ENCODE data around the gene SMAD6.

The SMAD6 gene

DNA sequence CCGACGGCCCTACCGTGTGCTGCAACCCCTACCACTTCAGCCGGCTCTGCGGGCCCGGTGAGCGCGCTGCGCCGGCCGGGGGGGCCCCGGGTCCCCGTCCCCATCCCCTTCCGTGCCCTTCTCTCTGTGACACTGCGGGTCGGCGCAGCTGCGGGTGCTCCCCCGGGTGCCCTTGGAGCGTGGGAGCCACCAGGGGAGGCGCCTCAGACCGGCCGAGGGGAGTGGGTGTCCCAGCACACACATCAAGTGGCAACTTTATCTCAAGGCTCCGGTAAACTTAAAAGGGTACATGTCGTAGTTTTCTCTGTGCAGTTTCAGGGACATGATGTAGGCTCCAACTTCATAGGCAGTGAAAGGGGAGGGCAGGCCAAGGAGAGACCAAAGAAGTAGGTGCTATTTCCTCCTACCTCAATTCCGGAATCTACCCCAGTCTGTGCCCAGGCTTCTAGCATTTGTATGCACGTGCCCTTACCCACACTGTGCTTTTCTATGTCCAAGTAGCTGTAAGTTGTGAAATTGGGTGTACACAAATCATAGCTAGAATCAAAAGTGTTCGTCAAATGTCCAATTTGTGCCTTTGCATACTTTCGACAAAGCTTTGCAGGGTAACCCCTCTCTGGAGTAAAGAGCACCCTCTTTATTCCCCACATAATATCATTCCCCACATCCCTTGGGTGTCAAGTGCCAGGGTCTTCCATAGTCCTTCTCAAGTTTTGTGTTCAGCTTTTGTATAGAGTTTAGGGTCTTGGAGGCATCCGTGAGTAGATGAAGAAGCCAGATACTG lies 2.2 kb downstream of the SMAD6 start:
- no peak for DNase-seq (ENCODE audit: low spot score)

DNA sequence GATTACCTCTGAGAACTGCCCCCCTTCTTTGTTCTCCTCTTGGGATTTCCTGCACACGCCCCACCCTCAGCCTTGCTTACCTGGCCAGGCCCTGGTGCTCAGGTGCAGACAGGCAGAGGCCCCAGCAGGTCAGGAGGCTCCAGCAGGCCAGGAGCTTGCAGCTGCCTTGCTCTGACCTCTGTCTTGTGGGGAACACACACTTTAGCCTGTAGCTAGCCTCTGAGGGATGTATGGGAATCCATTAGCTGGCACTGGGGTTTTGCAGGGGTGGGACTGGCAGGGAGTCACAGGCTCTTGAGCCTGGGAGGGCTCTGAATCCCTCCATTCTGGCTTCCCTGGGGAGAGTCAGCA lies 2.7 kb downstream of the SMAD6 start:
- DNase-seq (ENCODE audit: low spot score): no peak

GRCh38 chr15:66705277-66706146 lies 3.5 kb downstream of the SMAD6 start:
- no peak for DNase-seq (ENCODE audit: low spot score)

DNA sequence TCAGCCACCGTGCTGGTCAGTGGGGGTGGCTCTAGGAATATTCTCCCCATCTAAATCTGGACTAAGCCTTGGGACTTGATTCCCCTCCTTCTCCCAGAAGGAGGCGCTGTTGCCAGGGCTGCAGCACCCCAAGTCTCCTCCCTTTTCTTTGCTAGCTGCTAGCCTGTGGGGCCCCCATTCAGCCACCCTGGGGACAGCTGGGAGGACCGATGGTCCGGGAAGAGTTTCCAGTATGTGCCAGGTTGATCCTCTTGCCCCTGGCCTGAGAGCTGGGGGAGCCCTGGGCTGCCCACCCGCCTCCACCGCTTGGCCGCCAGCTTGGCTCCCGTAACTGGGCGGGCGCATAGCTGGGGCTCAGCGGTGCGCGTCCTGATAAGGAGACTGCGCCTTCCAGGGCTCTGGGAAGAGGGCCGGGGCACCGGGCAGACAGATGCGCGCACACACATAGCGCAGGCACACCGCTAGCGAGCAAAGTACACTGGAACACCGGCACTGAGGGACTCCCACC lies 4.2 kb downstream of the SMAD6 start:
- no peak for DNase-seq (ENCODE audit: low spot score)

DNA sequence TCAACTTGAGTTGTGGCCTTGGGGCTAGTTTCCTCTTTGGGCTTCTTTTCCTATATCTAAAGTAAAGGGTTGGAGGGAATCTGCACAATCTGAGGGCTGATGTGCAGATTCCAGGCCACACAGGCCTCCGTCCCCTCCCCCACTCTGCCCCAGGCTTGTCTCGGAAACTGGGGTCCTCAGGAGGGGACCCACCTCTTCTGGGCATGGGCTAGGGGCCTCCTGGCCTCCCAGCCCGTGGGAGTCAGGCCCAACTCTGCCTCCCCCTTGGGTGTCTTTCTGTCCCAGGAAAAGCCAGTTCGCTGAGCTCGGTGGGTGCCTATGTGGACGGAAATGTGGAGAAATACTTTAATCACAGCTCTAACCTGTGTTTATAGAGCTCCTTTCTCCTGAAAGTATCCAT lies 4.8 kb downstream of the SMAD6 start:
- DNase-seq (ENCODE audit: low spot score): no peak

DNA sequence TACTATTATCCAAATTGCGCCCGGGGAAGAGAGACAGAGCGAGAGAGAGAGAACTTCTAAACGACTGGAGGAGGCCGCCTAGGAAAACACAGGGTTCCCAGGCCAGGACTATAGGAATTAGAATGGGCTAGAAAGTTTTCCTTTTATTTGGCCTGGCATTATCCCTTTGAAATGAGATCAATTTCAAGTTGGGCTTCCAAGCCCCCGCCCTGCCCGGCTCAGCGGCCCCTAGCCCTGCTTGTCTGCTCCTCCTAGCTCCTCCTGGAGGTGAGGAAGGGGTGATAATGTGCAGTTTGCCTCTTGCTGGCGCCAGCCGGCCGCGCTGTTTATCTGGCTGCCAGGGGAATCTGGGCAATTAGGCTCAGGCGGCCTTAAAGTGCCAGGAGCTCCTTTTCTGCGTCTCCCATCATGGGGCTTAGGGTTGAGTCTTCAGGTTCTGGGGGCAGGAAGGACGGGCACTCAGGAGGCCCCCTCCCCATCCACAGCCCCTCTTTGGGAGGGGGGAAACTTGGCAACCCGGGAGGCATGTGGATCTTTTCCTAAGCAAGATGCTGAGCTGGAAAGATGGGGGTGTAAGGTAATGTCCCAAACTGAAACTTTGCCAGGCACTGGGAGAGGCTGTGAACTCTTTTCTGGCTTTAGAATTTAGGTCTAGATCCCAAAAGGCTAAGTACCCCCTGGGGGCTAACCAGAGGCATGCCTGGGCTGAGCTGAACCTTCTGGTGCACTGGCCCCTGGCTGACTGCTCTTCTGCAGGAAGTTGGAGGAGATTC lies 5.5 kb downstream of the SMAD6 start:
- DNase-seq (ENCODE audit: low spot score): no peak

GRCh38 chr15:66708389-66708788 lies 6.4 kb downstream of the SMAD6 start:
- DNase-seq (ENCODE audit: low spot score): no peak

GRCh38 chr15:66709884-66710283 lies 7.8 kb downstream of the SMAD6 start:
- no peak for DNase-seq (ENCODE audit: low spot score)

- no peak for DNase-seq (ENCODE audit: low spot score)
Observed at GRCh38 chr15:66711260-66711659, 9.2 kb downstream of the SMAD6 start.

DNA sequence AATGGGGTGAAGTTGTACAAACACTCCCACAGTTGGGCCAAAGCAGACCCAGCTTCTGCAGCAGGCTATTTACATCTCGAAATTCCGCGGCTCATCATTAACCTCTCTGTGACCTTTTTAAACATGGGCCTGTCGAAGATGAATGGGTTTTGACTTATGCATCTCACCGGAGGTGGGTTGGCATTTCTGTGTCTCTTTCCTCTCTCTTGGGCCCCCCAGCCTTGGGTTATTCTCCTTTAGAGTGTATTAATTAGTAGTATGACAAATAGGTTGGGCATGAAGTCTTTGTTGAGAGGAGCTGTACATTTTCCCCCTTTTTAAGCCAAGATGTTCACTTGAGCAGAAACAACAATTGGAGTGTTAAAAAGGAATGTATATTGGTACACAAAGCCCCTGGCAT lies 9.8 kb downstream of the SMAD6 start:
- DNase-seq (ENCODE audit: low spot score): no peak

DNA sequence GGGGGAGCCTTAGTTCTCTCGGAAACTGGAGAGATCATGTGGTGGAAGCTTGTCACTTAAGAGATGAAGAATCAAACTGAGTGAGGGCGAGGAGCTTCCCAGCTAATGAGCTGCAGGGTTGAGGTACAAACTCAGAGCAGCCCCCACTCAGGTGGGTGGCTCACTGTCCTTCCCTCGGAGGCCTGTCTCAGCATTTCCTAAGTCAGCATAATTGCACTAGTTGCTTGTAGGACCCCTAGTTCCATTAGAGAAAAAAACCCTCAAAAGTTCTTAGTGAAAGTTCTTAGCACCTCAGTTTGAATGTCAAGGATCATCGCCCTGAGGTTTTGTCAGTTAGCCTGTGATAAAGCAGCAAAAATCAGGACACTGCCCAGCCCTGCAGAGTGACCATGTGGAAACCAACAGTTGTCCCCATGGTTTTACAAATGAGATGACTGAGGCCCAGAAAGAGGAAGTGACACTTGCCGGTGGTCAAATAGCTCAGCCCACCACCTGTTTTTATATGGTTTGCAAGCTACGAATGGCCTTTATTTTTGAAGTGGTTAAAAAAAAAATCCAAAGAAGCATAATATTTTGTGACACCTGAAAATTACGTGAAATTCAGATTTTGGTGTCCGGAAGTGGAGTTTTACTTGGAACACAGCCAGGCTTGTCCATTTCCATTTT lies 11.9 kb downstream of the SMAD6 start:
- peak; percentile 73 for DNase-seq (ENCODE audit: low spot score)

GRCh38 chr15:66714543-66714981 lies 12.5 kb downstream of the SMAD6 start:
- DNase-seq (ENCODE audit: low spot score): no peak

GRCh38 chr15:66715181-66715624 lies 13.2 kb downstream of the SMAD6 start:
- no peak for DNase-seq (ENCODE audit: low spot score)

DNA sequence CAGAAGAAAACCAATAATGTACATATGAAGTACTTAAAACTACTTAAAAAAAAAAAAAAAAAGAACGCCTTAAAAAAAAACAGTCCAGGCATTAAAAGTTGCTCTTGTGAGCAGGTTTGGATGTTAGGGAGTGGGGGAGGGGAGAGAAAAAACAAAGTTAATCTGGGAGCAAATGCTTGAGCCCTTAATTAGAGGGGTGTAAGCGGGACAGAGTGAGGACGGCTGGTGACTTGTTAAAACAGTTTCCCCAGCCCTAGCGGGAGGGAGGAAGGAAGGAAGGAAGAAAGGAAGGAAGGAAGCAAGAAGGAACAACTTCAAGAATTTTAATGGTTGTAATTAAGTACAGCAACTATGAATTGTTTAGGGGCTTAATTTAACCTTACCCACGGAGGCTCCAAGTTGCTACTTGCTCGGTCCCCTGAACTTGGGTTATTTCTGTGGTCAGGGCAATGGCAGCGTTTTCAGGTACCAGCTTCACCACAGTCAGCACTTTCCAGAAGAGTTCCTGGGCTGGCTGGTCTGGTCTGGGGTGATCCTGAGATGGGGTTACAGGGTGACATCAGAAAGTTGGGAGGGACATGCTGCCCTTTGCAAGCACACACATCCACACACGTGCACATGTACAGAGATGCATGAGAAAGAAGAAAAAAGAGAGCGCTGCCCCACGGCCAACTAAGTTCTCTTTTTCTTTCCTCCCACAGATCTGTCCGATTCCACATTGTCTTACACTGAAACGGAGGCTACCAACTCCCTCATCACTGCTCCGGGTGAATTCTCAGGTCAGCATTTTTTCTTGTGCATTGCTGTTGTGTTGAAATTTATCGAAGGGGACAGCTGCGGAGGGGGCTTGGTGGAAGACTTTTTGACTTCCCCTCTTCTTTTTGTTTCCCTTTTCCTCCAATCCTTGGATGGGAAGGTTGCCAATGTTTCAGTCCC lies 14.0 kb downstream of the SMAD6 start:
- no peak for DNase-seq (ENCODE audit: low spot score)

DNA sequence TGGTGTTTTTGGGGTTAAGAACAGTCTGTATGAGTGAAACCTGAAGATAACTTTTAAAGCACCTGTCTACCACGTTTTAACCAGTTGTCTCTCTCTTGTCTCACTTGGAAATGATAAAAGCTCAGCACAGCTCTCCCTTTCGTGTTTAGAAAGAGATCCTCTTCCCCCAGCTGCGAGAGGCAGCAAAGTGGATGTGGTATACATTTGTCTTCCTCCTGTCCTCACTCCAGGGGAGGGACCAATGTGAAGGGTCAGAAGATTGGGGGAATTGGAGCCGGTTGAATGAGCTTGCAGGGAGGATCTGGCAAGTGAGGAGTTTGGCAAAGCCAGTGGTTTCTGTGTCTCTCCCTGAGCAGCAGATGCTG lies 14.6 kb downstream of the SMAD6 start:
- no peak for DNase-seq (ENCODE audit: low spot score)

DNA sequence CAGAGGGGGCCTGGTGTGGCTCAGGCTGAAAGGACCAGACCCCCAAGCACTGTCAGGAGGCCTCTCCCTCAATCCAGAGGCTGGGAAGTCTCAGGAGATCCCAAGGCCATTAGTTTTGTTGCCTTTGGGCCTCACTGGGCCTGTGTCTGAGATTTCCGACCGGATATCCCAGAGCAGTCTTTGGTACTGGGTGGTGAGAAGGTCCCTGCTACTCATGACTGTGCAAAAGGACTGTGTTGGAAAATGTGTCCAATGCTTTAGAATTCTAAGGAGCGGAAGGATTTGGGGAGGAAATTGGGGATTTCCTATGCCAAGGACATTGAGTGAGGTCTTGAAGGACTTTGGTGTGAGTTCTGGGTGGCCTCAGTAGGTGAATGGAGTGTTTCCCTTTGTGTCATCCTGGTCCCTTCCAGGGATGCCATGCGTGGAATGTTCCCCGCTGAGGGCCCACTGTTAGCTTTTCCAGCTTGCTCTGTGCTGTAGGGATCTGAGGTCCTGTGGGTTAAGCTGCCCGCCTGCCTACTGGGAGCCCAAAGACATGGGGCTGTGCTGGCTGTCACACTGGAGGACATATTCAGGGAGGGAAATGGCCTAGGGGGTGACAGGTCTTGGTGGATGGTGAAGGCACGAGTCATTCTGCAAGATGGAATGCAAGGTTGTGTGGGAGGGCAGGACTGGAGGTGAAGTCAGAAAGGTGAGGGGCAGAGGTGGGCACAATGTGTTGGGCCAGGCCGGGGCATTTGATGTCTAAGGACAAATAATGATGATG lies 16.4 kb downstream of the SMAD6 start:
- DNase-seq (ENCODE audit: low spot score): no peak

DNA sequence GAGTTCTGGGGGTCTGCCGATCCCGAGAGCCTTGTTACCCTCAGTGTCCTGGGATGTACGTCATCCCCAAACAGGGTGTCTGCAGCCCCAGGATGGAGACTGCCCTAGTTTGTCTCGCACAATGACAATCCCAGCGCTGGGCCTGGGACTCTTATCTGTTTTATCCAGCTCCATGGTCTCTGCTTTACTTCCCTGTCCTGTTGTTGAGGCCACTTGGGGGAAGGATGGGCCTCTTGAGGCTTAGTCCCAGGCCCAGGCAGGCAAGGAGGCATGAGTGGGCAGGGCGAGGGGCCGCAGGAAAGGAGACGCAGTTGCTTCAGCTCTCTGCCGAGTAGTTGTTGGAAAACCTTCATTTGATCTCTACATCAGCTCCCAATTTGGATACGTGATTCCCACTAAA lies 17.4 kb downstream of the SMAD6 start:
- no peak for DNase-seq (ENCODE audit: low spot score)

GRCh38 chr15:66720206-66721010 lies 18.4 kb downstream of the SMAD6 start:
- no peak for DNase-seq (ENCODE audit: low spot score)

DNA sequence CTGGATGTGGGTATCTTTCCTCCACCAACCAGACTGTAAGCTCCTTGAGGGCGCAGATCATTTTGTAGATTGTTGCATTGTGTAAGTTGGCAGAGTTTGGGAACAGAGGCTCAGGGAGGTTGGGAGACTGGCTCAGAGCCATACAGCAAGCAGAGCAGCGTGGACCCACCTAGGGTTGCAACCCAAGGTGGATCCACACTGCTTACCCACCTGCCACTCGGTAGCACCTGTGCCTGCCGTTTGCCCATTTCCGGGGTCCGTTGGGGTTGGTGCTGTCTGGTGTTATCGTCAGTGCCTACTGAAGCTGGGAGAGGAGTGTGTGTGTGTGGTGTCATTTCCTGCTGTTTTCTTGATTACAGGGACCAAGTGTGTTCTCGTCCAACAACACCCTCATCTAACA lies 19.0 kb downstream of the SMAD6 start:
- no peak for DNase-seq (ENCODE audit: low spot score)
